ENCODE data around the gene LINGO3.

- TF ChIP-seq CTCF (IDR thresholded peaks at IDR 0.05) (no peak), POLR2A (IDR thresholded peaks at IDR 0.05; ENCODE audit: low read depth) (no peak), POLR2AphosphoS5 (IDR thresholded peaks at IDR 0.05) (no peak)
Measured at GRCh38 chr19:2280633-2281264, 27.2 kb downstream of the LINGO3 start.
